Fibroblast of upper back skin (primary cell): ENCODE results near the gene NEK5.
"Not testable (repeated sequence)": the region's sequence is repeated elsewhere in the genome, so short reads cannot be mapped to it uniquely, and the experiment has no call there.

Experiments
- DNase-seq: peaks from one replicate; pipeline ENCODE4 v3.0.0-alpha.2; 2013

Gene NEK5, protein sequence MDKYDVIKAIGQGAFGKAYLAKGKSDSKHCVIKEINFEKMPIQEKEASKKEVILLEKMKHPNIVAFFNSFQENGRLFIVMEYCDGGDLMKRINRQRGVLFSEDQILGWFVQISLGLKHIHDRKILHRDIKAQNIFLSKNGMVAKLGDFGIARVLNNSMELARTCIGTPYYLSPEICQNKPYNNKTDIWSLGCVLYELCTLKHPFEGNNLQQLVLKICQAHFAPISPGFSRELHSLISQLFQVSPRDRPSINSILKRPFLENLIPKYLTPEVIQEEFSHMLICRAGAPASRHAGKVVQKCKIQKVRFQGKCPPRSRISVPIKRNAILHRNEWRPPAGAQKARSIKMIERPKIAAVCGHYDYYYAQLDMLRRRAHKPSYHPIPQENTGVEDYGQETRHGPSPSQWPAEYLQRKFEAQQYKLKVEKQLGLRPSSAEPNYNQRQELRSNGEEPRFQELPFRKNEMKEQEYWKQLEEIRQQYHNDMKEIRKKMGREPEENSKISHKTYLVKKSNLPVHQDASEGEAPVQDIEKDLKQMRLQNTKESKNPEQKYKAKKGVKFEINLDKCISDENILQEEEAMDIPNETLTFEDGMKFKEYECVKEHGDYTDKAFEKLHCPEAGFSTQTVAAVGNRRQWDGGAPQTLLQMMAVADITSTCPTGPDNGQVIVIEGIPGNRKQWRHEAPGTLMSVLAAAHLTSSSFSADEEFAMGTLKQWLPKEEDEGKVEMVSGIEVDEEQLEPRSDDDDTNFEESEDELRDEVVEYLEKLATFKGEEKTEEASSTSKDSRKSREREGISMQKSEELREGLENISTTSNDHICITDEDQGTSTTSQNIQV

DNA sequence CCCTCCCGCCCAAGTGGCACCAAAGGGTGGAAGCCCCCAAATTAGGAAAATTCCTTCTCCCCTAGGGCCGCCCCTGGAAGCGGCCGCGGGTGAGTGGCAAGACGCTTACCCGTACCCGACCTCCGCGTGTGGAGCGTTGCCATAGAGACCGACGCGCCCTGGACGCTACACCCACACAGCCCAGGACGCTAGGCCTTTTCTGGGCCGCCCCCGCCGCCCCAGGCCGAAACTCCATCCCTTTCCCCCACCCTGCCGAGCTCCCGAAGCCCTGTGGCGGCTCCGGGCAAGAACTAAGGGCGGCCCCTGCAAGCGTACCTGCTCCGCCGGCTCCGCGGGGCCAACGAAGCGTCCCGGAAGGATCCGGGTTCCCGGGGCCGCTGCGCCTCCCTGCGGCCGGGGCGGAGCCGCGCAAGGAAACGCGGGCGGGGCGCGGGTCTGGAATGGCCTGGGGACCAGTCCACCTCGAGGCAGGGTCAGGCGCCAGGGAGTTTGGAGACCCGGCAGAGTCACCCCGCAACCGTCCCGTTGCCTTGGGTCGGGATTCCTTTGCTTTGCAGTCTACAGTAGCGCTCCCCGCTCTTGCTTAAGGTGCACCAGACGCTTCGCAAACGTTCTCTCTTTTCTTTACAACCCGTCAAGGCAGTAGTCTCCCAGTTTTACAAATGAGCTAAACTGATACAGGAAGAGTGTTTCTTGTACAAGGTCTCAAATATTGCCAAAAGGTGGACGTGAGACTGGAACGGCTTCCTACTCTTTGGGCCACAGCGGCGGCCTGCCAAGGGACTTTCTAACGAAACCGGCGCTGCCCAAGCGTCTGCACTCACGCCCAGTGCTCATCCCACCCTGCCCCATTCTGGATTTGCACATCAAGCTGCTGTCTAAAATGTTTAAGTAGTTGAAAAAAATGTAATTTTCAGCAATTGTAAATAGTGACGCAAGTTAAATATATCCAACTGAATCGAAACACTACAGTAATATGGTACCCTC lies at the start of gene NEK5:
TSS of gene NEK5 (minus strand) at position 360 of the 987 bp plus-strand sequence. CDS start 1,591 bp downstream, outside the sequence.
- DNase-seq, result peak; percentile 23

DNA sequence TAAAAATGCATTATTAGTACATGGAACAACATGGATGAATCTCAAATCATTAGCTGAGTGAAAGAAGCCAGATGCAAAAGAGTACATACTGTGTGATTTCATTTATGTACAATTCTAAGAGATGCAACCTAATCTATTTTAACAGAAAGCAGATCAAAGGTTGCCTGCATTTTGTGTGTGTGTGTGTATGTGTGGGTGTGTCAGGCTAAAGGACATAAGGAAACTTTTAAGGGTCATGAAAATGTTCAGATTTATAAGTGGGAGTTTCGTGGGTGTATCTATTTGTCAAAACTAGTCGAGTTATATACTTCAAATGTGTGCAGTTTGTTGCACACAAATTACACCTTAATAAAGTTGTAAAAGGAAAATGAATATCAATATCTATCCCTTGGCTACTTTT lies 48.4 kb upstream of the NEK5 start:
- no peak for DNase-seq

DNA sequence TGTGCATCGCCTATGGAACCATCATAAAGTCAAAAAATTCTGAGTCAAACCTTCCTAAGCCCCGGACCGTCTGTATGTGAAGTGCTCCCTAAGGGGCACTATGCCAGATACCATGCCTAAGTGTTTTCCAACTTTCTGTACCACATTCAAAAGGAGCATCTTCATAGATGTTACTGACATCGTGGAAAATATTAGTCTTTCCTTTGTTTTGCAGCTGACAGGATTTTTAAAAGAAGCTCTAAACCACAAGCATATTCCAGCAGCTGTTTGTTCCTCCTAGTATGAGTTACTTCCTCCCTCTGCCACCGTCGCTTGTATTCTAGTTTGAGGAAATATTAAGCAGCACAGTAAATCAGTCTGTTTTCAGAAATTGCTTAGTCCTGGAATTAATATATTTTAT lies 45.1 kb upstream of the NEK5 start:
- DNase-seq, result not testable (repeated sequence)

DNA sequence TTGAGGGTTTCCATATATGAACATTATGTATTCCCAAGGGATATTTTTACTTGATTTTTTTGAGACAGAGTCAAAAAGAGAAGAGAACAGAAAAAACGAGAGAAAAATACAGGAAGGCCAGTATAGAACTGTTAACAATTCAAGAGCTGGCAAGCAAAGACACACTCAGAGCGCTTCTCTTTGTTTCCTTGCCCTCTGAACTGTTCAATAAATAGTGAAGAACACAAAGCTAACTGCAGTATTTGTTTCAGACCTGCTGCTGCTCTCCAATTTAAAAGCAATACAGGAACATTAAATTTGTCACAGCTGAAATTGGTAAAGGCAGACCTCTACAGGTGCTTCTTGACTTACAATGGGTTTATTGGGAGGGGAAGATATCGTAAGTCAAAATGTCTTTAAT lies 44.5 kb upstream of the NEK5 start:
- no peak for DNase-seq

DNA sequence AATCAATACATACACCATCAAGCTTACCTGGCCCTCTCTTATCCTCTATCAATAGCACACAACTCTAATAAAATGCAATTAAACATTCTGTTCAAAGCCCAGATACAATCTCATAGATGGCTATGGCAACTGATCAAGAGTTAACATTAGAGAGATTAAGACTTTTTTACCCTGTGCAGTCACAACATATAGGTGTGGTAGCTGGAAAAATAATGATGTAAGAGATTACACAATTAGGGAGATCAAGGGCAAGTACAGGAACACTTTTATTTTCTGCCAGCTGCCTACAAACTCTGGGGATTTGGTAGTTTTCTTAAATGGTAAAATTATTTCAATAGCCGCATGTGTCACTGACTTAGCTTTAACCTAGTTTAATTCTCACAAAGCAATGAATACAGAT lies 42.8 kb upstream of the NEK5 start:
- not testable (repeated sequence) for DNase-seq

DNA sequence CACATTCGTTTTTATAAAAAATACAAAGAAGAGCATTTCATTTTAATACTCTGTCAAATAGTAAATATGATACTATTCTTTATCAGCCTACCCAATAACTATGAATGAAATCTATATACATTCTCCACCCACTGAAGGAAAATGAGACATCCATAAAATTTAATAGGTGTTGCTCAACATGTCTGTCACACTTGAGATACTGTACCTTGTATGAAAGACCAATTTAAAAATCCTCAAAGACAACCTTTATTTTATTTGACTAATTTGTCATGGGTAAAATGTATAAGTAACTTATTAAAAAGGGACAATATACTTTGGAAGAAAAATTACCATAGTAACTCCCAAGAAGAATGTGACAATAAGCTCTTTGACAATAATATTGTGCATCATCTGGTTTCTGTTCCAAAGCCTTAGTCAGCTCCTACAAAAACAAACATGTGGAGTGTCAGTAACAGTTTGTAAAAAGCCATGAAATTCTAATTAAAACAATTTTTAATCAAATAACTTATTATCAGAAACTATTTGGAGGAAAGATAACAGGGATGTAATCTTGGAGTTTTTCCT lies 42.0 kb upstream of the NEK5 start:
- DNase-seq, result not testable (repeated sequence)

DNA sequence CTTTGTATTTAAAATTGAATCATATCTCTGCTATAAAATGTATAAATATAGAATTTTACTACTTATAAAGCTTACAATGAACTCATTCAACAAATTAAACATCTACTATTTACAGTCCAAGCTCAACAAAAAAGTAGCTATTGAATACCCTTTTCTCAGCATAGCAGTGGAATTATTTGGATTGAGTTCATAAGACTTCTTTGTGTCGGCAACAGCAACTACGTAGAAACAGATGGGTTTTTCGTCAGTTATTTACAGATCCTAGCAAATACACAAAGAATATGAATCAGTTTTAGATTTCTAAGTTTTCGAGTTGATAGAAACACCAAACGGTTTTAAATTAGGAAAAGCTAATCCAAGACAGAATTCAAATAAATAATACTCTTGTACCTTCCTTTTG lies 41.0 kb upstream of the NEK5 start:
- no peak for DNase-seq

DNA sequence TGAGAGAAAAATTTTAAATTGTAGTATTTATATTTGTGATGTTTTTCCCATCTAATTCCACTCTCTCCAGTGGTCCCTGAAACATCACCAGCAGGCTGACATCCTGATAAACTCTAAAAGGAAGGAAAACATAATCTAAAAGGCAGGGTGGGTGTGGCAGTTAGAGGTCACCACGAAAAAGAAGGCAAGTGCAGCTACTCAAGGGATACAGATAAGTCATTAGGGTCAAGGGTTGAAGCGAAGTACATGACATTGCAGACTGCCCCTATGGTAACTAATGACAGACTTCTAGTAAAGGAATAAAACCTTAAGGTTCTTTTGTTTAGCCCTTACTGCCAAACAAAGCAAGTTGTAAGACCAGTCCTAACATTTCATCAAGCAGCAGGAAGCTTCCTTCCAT lies 36.5 kb upstream of the NEK5 start:
- no peak for DNase-seq

DNA sequence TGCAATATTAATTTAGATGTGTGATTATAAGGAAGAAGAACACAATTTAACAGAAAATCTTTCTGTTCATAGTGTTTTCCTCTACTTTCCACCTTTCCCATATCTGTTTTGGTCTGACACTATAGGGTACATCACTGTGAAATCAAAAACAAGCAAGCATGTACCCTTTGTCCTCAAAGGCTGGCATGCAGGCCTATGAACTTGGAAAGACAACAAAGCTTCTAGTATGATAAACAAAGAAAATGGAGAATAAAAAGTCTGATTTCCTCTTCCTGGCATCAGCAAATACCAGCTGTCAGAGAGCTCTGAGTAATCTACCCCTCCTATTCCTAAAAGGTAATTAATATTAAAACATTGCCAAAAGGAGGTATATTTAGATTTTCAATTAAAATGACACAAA lies 36.1 kb upstream of the NEK5 start:
- no peak for DNase-seq

DNA sequence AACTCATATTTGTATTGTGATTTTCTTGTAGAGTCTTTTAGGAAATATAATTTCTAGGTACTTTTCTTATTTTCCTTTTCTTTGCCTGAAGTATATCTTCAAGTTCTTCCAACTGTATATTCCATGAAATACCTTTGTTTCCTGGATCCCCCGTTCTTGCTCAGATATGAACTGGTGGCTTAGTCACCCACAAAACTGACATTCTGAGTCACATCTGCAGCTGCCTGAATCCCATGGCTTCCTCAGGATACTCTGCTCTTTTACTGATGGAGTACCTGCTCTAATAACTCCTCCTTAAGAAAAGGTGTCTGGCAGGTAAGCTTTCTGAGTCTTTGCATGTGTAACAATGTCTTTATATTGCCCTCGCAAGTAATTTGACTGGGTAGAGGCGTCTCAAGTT lies 35.0 kb upstream of the NEK5 start:
- not testable (repeated sequence) for DNase-seq

DNA sequence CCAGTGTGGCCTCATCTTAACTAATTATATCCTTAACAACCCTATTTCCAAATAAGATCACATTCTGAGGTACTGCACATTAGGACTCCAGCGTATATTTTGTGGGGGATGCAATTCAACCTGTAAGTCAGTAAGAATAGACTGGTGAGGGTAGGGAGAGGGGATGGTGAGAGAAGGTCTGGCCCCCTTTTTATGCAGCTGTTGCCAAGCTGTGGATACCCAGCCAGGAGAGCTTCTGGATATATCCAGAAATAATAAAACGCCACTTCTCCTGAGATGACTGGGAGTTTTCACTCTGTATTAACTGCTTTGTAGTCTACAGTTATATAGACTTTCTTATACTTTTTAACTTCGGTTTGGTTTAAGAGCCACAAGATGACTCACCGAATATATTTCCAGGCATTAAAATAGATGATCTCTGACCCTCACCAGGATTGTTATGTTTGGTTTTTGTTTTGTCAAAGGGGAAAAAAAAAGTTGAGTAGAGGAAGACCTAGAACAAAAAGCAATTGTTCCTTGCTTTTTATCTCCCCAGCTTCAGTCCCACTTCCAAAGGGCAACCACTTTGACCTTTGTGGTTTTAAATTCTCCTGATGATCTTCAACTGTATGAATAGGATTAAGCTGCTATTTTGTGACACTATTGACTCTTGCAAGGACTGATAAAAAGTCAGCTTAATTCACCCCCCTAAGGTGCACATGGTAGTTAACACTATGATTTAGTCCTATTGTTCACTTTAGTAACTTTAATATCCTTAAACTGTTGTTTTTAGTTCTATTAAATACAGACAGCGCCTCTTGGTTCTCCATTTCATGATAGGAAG lies 33.6 kb upstream of the NEK5 start:
- DNase-seq, result peak; percentile 30

DNA sequence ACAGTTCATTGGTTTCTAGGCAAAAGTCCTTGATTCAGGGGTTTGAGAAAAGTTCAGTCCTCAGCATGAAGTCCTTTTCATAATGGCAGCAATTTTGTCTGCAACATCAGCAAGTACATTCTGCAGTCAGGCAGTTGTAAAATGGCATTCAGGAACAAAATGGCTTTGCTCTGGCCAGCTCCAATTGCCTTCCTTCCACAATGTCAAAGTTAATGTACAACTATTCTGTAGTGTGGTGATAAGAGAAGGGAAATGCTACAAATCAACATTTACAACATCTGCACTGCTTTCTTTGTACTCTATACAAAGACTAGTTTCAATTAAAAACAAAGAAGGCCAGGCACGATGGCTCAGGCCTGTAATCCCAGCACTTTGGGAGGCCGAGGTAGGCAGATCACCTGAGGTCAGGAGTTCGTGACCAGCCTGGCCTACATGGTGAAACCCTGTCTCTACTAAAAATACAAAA lies 32.3 kb upstream of the NEK5 start:
- no peak for DNase-seq

DNA sequence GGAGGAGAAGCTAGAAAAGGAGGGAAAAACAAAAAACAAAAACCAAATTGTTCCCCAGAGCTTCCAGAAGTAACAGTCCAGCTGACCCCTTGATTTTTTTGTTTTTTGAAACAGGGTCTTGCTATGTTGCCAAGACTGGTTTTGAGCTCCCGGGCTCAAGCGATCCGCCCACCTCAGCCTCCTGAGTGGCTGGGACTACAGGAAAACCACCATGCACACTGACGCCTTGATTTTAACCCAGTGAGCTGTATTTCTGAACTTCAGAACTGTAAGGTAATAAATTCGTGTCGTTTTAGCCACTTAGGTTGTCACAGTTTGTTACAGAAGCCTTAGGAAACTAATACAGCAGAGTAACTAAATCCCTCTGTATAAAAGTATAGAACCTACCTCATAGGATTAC lies 31.6 kb upstream of the NEK5 start:
- no peak for DNase-seq

DNA sequence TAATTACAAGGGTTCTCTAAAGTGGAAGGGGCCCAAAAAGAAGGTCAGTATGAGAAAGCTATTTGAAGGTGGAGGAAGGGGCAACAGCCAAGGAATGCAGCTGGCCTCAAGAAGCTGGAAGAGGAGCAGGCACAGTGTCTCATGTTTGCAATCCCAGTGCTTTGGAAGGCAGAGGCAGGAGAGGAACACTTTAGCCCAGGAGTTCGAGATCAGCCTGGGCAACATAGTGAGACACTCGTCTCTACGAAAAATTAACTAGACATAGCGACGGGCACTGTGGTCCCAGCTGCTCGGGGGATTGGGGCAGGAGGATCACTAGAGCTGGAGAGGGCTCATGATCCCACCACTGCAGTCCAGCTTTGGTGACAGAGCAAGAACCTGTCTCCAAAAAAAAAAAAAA lies 31.2 kb upstream of the NEK5 start:
- no peak for DNase-seq

DNA sequence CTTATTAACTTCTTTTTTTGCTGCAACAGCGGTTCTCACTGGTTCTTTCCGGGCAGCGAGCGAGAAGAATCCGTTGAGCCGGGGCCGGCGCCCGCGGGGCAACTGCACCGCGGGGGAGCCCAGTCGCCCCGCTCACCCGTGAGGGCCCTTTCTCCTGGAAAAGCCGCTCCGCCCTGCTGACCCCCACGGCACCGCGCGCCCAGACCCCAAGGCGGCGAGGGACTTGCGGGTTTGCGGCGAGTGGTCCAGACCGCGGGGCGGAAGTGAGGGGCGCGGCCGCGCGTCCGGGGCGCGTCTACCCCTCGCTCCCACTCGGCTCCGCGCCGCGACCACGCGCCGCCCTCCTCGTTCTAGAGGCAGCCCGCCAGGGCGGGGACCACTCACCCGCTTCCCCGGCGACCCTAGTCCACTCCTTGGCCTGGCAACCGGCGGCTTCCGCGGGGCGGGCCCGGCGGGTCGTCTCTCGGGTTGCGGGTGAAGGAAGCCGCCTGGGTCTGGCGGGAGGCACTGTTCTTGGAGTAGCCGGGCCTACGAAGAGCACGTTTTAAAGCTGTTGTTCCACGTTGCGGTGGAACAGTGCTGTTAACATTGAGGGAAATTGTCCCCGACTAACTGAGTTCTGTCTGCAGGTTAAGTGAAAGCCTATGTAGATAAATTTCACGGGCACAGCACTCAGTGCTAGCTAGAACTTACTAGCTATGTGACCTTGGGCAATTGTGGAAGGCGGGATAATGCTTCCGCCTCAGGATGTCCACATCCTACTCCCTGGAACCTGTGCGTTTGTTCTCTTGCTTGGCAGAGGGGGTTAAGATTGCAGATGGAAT lies 30.5 kb upstream of the NEK5 start, which contains the start of gene NEK3:
TSS of gene NEK3 (minus strand) at position 439 of the 824 bp plus-strand sequence. CDS start 3,406 bp downstream, outside the sequence.
- peak; percentile 59 for DNase-seq

DNA sequence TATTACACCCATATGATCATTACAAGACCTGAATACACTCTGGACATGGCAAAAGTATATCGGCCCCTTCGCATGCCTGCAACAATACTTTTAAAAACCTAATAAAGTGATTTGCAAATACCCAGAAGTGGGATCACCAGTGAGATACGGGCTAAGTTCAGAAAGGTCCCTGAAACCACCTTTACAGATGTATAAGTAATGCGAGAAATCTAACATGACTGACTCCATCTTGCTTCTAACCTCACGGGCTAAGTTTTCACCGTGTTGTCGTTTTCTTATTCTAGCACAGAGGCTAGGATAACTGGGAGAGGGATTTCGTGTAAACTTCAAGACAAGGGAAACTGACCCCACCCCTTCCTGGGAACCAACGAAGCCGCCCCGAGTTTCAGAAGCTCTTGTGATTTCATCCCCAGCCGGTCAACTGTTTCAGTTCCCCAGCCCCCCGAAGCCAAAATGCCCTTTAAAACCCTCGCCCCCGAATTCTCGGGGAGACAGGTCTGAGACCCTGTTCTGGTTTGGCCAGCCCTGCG lies 29.8 kb upstream of the NEK5 start:
- DNase-seq, result peak; percentile 48

DNA sequence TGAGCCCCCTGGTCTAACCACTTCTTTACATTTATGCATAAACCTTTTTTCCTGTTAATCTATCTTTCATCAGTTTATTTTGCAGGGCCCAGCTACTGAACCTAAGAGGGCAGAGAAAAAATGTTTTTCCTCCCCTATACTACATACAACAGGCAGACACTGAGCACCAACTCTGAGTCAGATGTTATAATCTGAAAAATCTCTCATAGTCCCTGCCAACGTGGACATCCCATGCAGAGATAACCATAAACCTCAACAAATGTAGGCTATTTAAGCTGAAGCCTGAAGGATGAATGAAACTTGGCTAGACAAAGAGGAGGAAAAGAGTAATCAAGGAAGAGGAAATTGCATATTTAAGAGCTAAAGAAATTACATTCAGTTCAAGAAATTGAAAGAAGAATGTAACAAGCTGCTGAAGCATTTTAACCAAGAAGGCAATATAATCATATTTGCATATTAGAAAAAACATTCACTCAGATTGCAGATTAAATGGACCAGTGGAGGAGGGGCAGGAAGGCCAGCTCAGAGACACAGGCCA lies 27.9 kb upstream of the NEK5 start:
- DNase-seq, result peak; percentile 40

DNA sequence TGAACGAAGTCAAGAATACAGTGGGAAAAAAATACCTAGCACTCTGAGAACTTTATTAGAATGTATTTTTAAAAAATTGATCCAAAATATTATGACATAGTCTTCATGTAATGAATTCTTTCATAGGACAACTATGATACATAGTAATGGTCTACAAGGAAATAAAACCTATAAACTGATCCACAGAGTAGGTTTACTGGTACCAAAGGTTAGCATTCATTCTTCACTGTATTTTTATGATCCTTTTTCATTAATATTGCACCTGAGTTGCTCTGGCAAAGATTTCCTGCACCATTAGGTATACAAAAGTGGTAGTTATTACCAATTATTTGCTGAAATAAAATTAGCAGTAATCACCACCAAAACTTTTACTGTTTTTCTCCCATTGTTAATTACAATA lies 26.3 kb upstream of the NEK5 start:
- no peak for DNase-seq

DNA sequence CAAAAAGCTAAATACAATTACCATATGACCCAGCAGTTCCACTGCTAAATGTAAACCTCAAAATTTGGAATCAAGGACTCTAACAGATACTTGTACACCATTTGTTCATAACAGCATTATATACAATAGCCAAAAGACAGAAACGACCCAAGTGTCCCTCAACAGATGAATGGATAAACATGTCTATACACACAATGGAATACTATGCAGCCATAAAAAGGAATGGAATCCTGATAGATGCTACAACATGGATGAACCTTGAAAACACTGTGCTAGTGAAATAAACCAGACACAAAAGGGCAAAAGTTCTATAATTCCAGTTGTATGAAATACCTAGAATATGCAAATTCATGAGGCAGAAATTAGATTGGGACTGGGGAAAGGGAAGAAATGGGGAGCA lies 18.4 kb upstream of the NEK5 start:
- DNase-seq, result no peak

DNA sequence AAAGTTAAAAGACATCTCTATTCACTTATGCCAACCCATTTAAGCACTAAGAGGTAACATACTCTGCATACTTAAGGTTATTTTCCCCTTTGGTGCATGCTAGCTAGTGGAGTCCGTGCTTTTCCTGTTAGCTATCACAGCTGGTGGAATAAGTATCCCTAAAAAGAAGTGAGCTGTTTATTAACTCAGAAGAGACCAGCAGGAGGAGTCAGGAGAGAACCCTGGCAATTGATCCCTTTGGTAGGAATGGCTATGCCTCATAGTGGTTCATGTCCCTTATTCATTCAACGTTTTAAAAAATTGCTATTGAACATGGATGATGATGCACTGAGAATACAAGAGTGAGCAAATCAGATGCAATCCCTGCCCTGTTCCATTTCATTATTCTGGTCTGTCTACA lies 12.4 kb upstream of the NEK5 start:
- DNase-seq, result no peak
